MV-4-11 (cell line): ENCODE results near the gene TBL1X.
"Not testable (repeated sequence)": the region's sequence is repeated elsewhere in the genome, so short reads cannot be mapped to it uniquely, and the experiment has no call there.

Experiments
- DNase-seq: peaks from one replicate; lab custom pipeline; 2025; lab: John Stamatoyannopoulos, UW

Gene TBL1X

DNA sequence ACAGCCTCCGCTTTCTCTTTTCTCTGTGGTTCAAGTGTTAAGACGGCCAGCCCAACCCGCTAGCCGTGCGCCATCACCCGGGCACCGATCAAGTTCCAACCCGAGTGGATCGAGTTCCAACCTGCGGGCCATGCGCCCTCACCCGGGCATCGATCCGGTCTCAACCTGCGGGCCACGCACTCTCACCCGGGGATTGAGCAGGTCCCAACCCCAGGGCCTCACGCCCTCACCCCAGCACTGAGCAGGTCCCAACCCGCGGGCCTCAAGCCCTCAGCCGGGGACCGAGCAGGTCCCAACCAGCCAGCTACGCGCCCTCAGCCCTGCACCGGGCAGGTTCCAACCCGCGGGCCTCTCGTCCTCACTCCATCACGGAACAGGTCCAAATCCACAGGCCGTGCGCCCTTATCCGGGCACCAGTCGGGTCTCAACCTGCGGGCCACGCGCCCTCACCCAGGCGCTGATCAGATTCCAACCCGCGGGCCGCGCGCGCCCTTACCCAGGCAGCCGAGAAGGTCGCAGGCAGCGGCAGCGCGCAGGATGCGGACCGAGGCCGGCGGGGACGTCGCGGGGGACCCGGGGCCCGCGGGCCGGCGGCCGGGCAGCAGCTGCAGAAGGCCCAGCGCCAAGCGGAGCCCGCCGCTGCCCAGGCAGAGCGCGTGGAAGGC is 300.3 kb downstream of the TBL1X start:
- no peak for DNase-seq

DNA sequence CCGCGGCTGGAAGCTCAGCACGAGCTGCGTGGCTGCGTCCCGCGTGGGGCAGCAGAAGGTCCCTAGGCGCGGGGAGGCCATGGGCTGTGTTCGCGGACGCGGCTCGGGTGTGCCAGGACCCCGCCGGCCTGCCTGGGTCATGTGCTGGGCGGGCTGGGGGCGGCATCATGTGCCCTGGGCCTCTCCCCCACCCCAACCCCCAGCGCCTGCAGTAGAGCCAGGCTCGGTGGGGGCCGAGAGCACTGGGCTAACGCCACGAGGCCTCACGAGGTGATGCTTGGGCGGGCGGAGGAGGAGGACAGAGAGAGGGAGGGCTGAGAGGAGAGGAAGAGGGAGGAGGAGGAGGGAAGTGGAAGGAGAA is 300.9 kb downstream of the TBL1X start, which contains the start of gene GPR143:
Gene GPR143, minus strand, starts transcription at position 111 of the 361 bp plus-strand sequence. Its CDS starts 30 bp downstream, at position 81.
- no peak for DNase-seq

DNA sequence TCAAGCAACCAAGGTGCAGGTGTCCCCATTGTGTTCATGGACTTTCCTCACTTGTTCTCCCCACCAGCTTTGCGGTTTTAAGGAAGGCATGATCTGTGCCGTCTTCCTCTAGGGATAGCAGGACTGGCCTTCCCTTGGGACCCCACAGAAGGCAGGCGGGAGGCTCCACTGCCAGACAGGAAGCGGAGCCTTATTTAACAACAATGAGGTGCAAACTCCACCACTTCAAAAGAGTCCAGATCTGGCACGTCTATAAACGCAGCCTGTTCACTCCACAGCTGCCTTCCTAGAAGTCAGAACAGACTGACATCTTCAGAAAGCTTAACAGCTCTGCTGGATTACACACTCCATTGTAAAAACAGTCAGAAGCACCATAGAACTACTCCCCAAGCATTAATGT is 302.5 kb downstream of the TBL1X start:
- no peak for DNase-seq

- not testable (repeated sequence) for DNase-seq
Observed at GRCh38 chrX:9768321-9768839, 303.5 kb downstream of the TBL1X start.

DNA sequence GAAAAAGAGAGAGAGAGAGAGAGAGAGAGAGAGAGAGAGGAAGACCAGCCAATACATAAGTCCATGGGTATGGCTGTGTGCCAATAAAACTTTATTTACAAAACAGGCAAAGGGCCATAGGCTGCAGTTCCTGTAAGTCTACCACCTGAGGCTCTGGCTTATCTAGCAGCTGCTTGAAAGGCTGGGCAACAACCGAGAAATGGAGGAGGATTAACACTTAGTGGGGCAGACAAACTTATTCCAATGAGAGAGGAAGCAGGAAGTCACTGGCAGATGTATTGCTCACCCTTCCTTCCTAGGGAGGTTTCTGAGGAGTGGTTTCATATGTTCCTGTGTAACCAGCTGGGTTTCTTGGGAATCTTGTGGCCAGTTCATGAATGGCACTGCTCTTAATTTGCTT is 305.5 kb downstream of the TBL1X start:
- peak; percentile 7 for DNase-seq

DNA sequence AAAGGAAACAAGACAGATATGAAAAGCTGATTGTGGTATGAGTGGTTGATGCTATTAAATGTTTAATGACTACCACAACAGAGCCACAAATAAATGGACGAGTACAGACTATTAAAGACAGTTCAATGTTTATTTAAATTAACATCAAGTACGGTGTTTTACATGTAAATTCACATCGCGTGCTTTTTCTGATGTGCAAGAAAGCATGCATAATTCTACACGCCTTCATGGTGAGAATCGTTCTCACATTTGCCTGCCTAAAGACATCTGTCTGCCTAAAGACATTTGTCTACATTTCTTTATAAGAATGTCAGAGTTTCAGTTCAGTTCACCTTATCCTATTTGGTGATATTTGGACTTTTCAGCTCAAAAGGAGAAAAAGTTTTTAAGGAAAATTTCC is 308.1 kb downstream of the TBL1X start:
- no peak for DNase-seq

DNA sequence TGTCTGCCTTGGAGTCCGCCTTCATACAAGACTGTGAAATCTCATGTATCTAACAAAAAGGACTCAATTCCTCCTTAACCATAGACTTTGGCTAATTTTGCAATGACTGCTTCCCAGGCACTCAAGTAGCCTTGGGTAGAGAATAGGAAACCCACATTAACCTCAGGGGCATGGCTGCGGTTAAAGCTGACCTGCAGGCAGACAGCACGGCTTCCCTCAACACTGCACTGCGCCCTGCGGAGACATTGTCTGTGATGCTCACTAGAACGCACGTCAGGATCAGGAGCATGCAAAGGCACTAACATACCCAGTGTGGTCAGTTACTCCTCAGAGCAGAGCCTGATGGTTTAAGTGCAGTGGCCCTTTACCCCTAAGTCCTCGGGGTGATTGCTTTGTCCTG is 311.1 kb downstream of the TBL1X start:
- peak; percentile 90 for DNase-seq

GRCh38 chrX:9781941-9782340 is 317.1 kb downstream of the TBL1X start:
- no peak for DNase-seq

- DNase-seq, result no peak
Observed at GRCh38 chrX:9784332-9784731, 319.5 kb downstream of the TBL1X start.

DNA sequence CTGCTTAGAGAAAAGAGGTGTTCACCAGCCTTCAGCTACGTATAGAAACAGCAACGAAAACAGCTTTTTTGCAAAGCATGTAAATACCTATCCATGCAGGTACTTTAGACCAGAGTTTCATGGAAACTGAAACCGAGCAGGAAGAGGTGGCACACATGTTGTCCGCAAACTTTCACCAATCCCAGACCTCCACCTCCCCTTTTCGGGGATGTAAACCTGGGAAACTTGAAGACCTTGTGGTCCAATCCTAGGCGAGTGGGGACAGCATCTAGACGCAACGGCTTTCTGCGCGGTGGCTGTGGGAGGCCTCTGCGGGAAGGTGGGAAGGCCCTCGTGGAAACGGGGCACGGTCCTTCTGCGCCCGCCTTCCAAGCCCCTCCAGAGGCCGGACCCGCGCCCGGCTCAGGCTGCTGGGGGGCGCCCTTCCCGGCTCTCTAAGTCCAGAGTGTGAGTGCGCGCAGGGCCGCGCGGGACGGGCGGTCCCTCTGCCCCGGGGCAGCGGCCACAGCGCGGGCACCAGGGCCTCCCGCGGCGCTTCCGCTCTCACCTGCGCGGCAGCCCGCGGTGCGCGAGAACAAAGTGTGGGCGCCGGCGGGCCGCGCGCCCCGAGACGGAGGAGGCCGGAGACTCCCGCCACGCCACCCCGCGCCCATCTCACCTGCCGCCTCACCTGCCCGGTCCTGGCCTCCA is 320.5 kb downstream of the TBL1X start:
- no peak for DNase-seq

GRCh38 chrX:9785944-9786797 is 321.3 kb downstream of the TBL1X start, which contains the start of gene SHROOM2:
SHROOM2 (plus strand) TSS chrX:9786429; CDS start chrX:9786546, 117 bp downstream.
- no peak for DNase-seq

- DNase-seq, result no peak
Observed at GRCh38 chrX:9786798-9787635, 322.2 kb downstream of the TBL1X start.

GRCh38 chrX:9788911-9789310 is 324.1 kb downstream of the TBL1X start:
- DNase-seq, result no peak

GRCh38 chrX:9789555-9789954 is 324.7 kb downstream of the TBL1X start:
- no peak for DNase-seq
